Prostate gland (tissue), 2 donors: ENCODE measurements around the gene SLC6A7.

ENCODE experiments used
- CTCF ChIP-seq, 4 experiments: fragments of 200-600 bp in 2 of 4; fragments of 450-650 bp in 2 of 4; sonication (generic) in 2 of 4; IDR thresholded peaks; 1 replicate in 3 of 4; 2 replicates in 1 of 4; pipeline ENCODE4 v1.5.1; 2016 to 2019; ENCODE audit warnings: antibody characterized with exemption in 4 of 4, mild to moderate bottlenecking in 2 of 4, moderate library complexity in 2 of 4
- POLR2A ChIP-seq: fragments of 450-650 bp; IDR thresholded peaks from one replicate; pipeline ENCODE4 v1.6.1; 2016; ENCODE audit warnings: antibody characterized with exemption, mild to moderate bottlenecking

- TF ChIP-seq CTCF (IDR thresholded peaks at IDR 0.05) (no peak), POLR2A (no peak)
Observed at GRCh38 chr5:150239099-150239793, 49.4 kb downstream of the SLC6A7 start.
